Liver (tissue), 9 donors: ENCODE measurements around the gene CCDC91. TPM values are rescaled to one million over a fixed set of nuclear protein-coding genes. Genes with fewer than 3 reads are reported as not detected.

Source experiments
- DNase-seq: peaks from one replicate; pipeline ENCODE4 v3.0.0-alpha.2; 2017; ENCODE audit warnings: low spot score
- H3K27ac ChIP-seq, 2 donors: one replicate each; pipeline ENCODE4 v1.7.0; 2013; ENCODE audit warnings: inconsistent platforms in 2 of 2, low read length in 2 of 2, control low read depth in 1 of 2, low read depth in 1 of 2, mild to moderate bottlenecking in 1 of 2
- H3K27me3 ChIP-seq, 4 donors: one replicate each; pipeline versions ENCODE4 v1.6.1 to v1.7.0; 2013; ENCODE audit warnings: low read length in 3 of 4, inconsistent platforms in 1 of 4, mild to moderate bottlenecking in 1 of 4, moderate library complexity in 1 of 4; ENCODE audit not compliant: control insufficient read depth in 4 of 4, insufficient read depth in 4 of 4
- H3K36me3 ChIP-seq, 4 donors: one replicate each; pipeline versions ENCODE4 v1.6.1 to v1.7.0; 2013; ENCODE audit warnings: low read length in 3 of 4, mild to moderate bottlenecking in 3 of 4, low read depth in 1 of 4, moderate library complexity in 1 of 4; ENCODE audit not compliant: control insufficient read depth in 4 of 4, insufficient read depth in 3 of 4
- H3K4me1 ChIP-seq, 4 donors: one replicate each; pipeline versions ENCODE4 v1.6.1 to v1.7.0; 2013; ENCODE audit warnings: low read length in 3 of 4, mild to moderate bottlenecking in 3 of 4, moderate library complexity in 1 of 4; ENCODE audit not compliant: control insufficient read depth in 4 of 4, insufficient read depth in 4 of 4
- H3K4me3 ChIP-seq, 3 donors: one replicate each; pipeline versions ENCODE4 v1.6.1 to v1.7.0; 2013; ENCODE audit warnings: low read length in 3 of 3, control low read depth in 1 of 3, low read depth in 1 of 3, mild to moderate bottlenecking in 1 of 3
- H3K9ac ChIP-seq, 2 donors: one replicate each; pipeline ENCODE4 v1.7.0; 2013; ENCODE audit warnings: low read length in 2 of 2, mild to moderate bottlenecking in 2 of 2, moderate library complexity in 2 of 2, control low read depth in 1 of 2, low read depth in 1 of 2
- H3K9me3 ChIP-seq, 4 donors: one replicate each; pipeline versions ENCODE4 v1.6.1 to v1.7.0; 2013; ENCODE audit warnings: low read length in 3 of 4; ENCODE audit not compliant: control insufficient read depth in 4 of 4
- ATF3 ChIP-seq: IDR thresholded peaks from 2 replicates; pipeline ENCODE4 v1.6.1; 2016; ENCODE audit warnings: antibody characterized with exemption
- EGR1 ChIP-seq, 2 donors: IDR thresholded peaks; 2 replicates each; pipeline ENCODE4 v1.6.1; 2016 to 2018; ENCODE audit warnings: antibody characterized with exemption in 2 of 2, low read depth in 2 of 2
- FOXA1 ChIP-seq: IDR thresholded peaks from 2 replicates; pipeline ENCODE4 v1.6.1; 2016; ENCODE audit warnings: antibody characterized with exemption
- FOXA2 ChIP-seq: IDR thresholded peaks from 2 replicates; pipeline ENCODE4 v1.6.1; 2016; ENCODE audit warnings: antibody characterized with exemption
- GABPA ChIP-seq, 2 donors: IDR thresholded peaks in 1 of 2; conservative IDR thresholded peaks in 1 of 2; 2 replicates each; pipeline ENCODE4 v1.6.1; 2016; ENCODE audit warnings: antibody characterized with exemption in 2 of 2, mild to moderate bottlenecking in 1 of 2, moderate library complexity in 1 of 2
- HNF4A ChIP-seq, 2 donors: conservative IDR thresholded peaks; 2 replicates each; pipeline ENCODE4 v1.6.1; 2016; ENCODE audit warnings: antibody characterized with exemption in 2 of 2, mild to moderate bottlenecking in 2 of 2
- HNF4G ChIP-seq: IDR thresholded peaks from 2 replicates; pipeline ENCODE4 v1.6.1; 2016; ENCODE audit warnings: antibody characterized with exemption
- JUND ChIP-seq, 2 donors: IDR thresholded peaks; 2 replicates each; pipeline ENCODE4 v1.6.1; 2016; ENCODE audit warnings: antibody characterized with exemption in 2 of 2
- MAX ChIP-seq: IDR thresholded peaks from 2 replicates; pipeline ENCODE4 v1.6.1; 2016; ENCODE audit warnings: antibody characterized with exemption
- NR2F2 ChIP-seq: IDR thresholded peaks from 2 replicates; pipeline ENCODE4 v1.6.1; 2016; ENCODE audit warnings: antibody characterized with exemption
- RAD21 ChIP-seq, 2 donors: IDR thresholded peaks; 2 replicates each; pipeline ENCODE4 v1.6.1; 2016; ENCODE audit warnings: antibody characterized with exemption in 2 of 2, mild to moderate bottlenecking in 2 of 2
- REST ChIP-seq: IDR thresholded peaks from 2 replicates; pipeline ENCODE4 v1.6.1; 2016; ENCODE audit warnings: antibody characterized with exemption, mild to moderate bottlenecking
- RXRA ChIP-seq, 2 donors: IDR thresholded peaks; 2 replicates each; pipeline ENCODE4 v1.6.1; 2017 to 2018; ENCODE audit warnings: antibody characterized with exemption in 2 of 2, mild to moderate bottlenecking in 1 of 2
- SP1 ChIP-seq: IDR thresholded peaks from 2 replicates; pipeline ENCODE4 v1.6.1; 2018; ENCODE audit warnings: antibody characterized with exemption, mild to moderate bottlenecking
- TAF1 ChIP-seq: conservative IDR thresholded peaks from 2 replicates; pipeline ENCODE4 v1.6.1; 2016; ENCODE audit warnings: antibody characterized with exemption, mild to moderate bottlenecking
- YY1 ChIP-seq: IDR thresholded peaks from 2 replicates; pipeline ENCODE4 v1.6.1; 2016; ENCODE audit warnings: antibody characterized with exemption, mild to moderate bottlenecking
- ZBTB33 ChIP-seq: IDR thresholded peaks from 2 replicates; pipeline ENCODE4 v1.6.1; 2016; ENCODE audit warnings: antibody characterized with exemption
- WGBS: extraction: QIAGEN DNeasy Blood & Tissue Kit; methylation state at CpG from one replicate; pipeline ENCODE4 v1.1.7; 2013; 5-methylcytosine and 5-hydroxymethylcytosine counted together
- polyA plus RNA-seq, 2 donors: library from polyadenylated mRNA; stranded (reverse) in 1 of 2; unstranded in 1 of 2; fragments of 200-250 nt in 1 of 2; fragments of >200 nt in 1 of 2; fragmentation: Nextera tagmentation in 1 of 2; extraction: Ambion mirVana in 1 of 2; gene quantifications; one replicate each; pipeline versions ENCODE4 v1.2.1 to v1.2.3, GENCODE V29; 2013 to 2015
- total RNA-seq, 2 donors: library from RNA; depleted of rRNA; stranded (reverse); fragments of >200 nt; gene quantifications; one replicate each; pipeline ENCODE4 v1.2.3, GENCODE V29; 2014
- donor health status: healthy.
- donor health status: healthy.
- donor health status: healthy.
- donor health status: healthy.
- donor health status: healthy.

CCDC91 gene
- total and polyA plus RNA-seq, 4 donors: 8.4 to 29.0 (median 15.1) TPM

- no peak for DNase-seq
- 84% methylated on average over 4 of the region's 4 CpGs for WGBS
- Histone ChIP-seq H3K27me3 (no peaks in the 10 kb centered on the region), H3K4me1 (no peaks in the 10 kb centered on the region), H3K9me3 (no peaks in the 10 kb centered on the region), H3K27ac (no peak overlapping the region), H3K4me3 (no peak overlapping the region), H3K36me3 (no peaks in the 10 kb centered on the region), H3K9ac (no peak overlapping the region)
- no peak for TF ChIP-seq MAX
Measured at GRCh38 chr12:28145216-28145615, 45.0 kb upstream of the CCDC91 start.

GRCh38 chr12:28149279-28149678 lies 41.0 kb upstream of the CCDC91 start:
- H3K27ac ChIP-seq: no peak overlapping the region
- DNase-seq: no peak
- H3K27me3 ChIP-seq: no peaks in the 10 kb centered on the region
- 84% methylated on average over 3 of the region's 3 CpGs for WGBS
- no peaks in the 10 kb centered on the region for H3K36me3 ChIP-seq
- H3K9me3 ChIP-seq: peaks cover 0 to 3% (median 1%) of the 10 kb centered on the region in 4 donors
- no peaks in the 10 kb centered on the region for H3K4me1 ChIP-seq
- no peak overlapping the region for H3K9ac ChIP-seq
- TF ChIP-seq RXRA (IDR thresholded peaks at IDR 0.05) (no peak), NR2F2 (no peak), REST (no peak), ATF3 (no peak), RAD21 (IDR thresholded peaks at IDR 0.05) (no peak), GABPA (IDR thresholded peaks at IDR 0.05 in 1 of 2, conservative IDR thresholded peaks at IDR 0.05 in 1 of 2) (no peak), TAF1 (no peak), EGR1 (IDR thresholded peaks at IDR 0.05; ENCODE audit: low read depth in 2 of 2) (no peak), HNF4A (conservative IDR thresholded peaks at IDR 0.05) (no peak), ZBTB33 (no peak), FOXA1 (no peak), YY1 (no peak)
- no peak overlapping the region for H3K4me3 ChIP-seq

- Histone ChIP-seq H3K9ac (no peak overlapping the region), H3K9me3 (no peaks in the 10 kb centered on the region), H3K27me3 (no peaks in the 10 kb centered on the region), H3K36me3 (no peaks in the 10 kb centered on the region), H3K4me1 (no peaks in the 10 kb centered on the region), H3K27ac (no peak overlapping the region), H3K4me3 (no peak overlapping the region)
- no peak for TF ChIP-seq JUND (IDR thresholded peaks at IDR 0.05)
- no peak for TF ChIP-seq FOXA1
- TF ChIP-seq HNF4G: no peak
- no peak for TF ChIP-seq FOXA2
- no peak for TF ChIP-seq MAX
- TF ChIP-seq SP1: no peak
- TF ChIP-seq TAF1: no peak
- TF ChIP-seq HNF4A (conservative IDR thresholded peaks at IDR 0.05): no peak
- no peak for TF ChIP-seq GABPA (IDR thresholded peaks at IDR 0.05 in 1 of 2, conservative IDR thresholded peaks at IDR 0.05 in 1 of 2)
- TF ChIP-seq REST: no peak
- no peak for TF ChIP-seq ATF3
- WGBS: 44% methylated on average over 1 of the region's 1 CpG
- no peak for DNase-seq
Measured at GRCh38 chr12:28156362-28156761, 33.9 kb upstream of the CCDC91 start.
